ENCODE results near the gene HAND2.
A peak's percentile ranks its signal among the peaks of the same experiment; 100 is the strongest.

The HAND2 gene

GRCh38 chr4:173499658-173500535 lies 30.1 kb downstream of the HAND2 start:
- DNase-seq (ENCODE audit: low read depth), result no peak
- TF ChIP-seq, protein P1, sequence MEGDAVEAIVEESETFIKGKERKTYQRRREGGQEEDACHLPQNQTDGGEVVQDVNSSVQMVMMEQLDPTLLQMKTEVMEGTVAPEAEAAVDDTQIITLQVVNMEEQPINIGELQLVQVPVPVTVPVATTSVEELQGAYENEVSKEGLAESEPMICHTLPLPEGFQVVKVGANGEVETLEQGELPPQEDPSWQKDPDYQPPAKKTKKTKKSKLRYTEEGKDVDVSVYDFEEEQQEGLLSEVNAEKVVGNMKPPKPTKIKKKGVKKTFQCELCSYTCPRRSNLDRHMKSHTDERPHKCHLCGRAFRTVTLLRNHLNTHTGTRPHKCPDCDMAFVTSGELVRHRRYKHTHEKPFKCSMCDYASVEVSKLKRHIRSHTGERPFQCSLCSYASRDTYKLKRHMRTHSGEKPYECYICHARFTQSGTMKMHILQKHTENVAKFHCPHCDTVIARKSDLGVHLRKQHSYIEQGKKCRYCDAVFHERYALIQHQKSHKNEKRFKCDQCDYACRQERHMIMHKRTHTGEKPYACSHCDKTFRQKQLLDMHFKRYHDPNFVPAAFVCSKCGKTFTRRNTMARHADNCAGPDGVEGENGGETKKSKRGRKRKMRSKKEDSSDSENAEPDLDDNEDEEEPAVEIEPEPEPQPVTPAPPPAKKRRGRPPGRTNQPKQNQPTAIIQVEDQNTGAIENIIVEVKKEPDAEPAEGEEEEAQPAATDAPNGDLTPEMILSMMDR (IDR thresholded peaks at IDR 0.05; ENCODE audit: control insufficient read depth, extremely low read depth, insufficient read depth), result no peak
- H3K4me3 ChIP-seq (ENCODE audit: low read depth, low read length), result no peak overlapping the region

- TF ChIP-seq, protein P1 (IDR thresholded peaks at IDR 0.05; ENCODE audit: control insufficient read depth, extremely low read depth, insufficient read depth), result no peak
- no peak for DNase-seq (ENCODE audit: low read depth)
- H3K4me3 ChIP-seq (ENCODE audit: low read depth, low read length), result no peak overlapping the region
Observed at GRCh38 chr4:173498771-173499170, 31.3 kb downstream of the HAND2 start.

GRCh38 chr4:173498023-173498422 lies 32.0 kb downstream of the HAND2 start:
- no peak overlapping the region for H3K4me3 ChIP-seq (ENCODE audit: low read depth, low read length)
- TF ChIP-seq, protein P1 (IDR thresholded peaks at IDR 0.05; ENCODE audit: control insufficient read depth, extremely low read depth, insufficient read depth), result no peak
- no peak for DNase-seq (ENCODE audit: low read depth)

DNA sequence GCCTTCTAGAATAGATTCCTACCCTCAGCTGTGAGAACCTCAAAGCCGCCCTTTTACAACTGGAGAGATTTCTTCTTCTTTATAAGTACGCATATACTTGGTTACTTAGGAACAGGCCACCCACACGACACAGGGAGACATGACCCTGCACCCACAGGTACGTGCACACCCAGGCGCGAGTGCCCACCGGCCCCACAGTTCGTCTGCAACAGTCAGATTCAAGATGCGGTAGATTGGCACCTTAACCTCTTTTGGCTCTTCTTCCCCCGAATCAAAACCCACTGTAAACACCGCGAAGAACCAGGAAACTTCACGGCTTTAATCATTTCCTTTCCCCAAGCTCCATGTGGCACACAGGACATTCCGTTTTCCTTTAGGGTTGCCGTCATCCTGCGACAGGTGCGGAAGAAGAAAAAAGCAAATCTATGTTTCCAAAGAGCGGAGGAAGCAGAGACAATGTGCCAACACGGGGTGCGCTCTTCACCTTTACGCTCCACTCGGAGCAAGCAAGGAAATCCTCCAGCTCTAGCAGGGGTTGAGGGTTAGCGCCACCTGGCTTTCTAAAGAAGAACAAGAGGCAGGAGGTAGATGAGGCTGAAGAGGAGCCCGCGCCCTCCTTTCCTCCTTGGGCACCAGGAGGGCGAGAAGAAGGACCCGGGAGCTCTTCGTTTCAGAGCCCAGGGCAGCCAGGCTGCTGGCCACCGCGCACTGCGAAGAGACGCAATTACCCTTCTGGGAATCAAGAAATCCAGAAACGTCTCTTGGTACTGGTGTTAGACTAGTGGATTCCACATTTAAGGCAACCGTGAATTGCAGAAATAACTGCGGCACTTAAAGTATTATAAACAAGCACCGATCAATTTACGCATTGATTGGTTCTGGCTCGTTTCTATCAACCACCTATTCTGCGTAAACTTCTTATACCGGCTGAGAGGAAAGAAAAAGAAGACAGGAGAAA lies 35.7 kb downstream of the HAND2 start:
- TF ChIP-seq, protein P1 (IDR thresholded peaks at IDR 0.05; ENCODE audit: control insufficient read depth, extremely low read depth, insufficient read depth), result peak; percentile 88
- DNase-seq (ENCODE audit: low read depth), result peak; percentile 61
- peak overlapping the region; percentile 50 for H3K4me3 ChIP-seq (ENCODE audit: low read depth, low read length)

DNA sequence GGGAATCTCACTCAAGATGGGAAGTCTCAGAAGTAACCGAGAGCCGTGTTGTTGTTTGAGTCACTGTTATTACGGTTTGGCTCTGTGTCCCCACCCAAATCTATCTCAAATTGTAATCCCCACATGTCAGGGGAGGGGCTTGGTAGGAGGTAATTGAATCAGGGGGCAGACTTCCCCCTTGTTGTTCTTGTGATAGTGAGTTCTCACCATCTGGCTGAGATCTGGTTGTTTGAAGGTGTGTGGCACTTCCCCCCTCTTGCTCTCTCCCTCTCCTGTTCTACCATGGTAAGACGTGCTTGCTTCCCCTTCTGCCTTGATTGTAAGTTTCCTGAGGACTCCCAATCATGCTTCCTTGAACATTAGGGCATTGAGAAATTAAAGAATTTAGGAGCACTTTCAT lies 37.0 kb downstream of the HAND2 start:
- no peak overlapping the region for H3K4me3 ChIP-seq (ENCODE audit: low read depth, low read length)
- DNase-seq (ENCODE audit: low read depth), result no peak
- TF ChIP-seq, protein P1 (IDR thresholded peaks at IDR 0.05; ENCODE audit: control insufficient read depth, extremely low read depth, insufficient read depth), result no peak

- TF ChIP-seq, protein P1 (IDR thresholded peaks at IDR 0.05; ENCODE audit: control insufficient read depth, extremely low read depth, insufficient read depth), result no peak
- no peak overlapping the region for H3K4me3 ChIP-seq (ENCODE audit: low read depth, low read length)
- no peak for DNase-seq (ENCODE audit: low read depth)
Observed at GRCh38 chr4:173492315-173492714, 37.7 kb downstream of the HAND2 start.

Data from LNCaP clone FGC (cell line).